ENCODE results near the gene TNNI2.

TNNI2 gene

DNA sequence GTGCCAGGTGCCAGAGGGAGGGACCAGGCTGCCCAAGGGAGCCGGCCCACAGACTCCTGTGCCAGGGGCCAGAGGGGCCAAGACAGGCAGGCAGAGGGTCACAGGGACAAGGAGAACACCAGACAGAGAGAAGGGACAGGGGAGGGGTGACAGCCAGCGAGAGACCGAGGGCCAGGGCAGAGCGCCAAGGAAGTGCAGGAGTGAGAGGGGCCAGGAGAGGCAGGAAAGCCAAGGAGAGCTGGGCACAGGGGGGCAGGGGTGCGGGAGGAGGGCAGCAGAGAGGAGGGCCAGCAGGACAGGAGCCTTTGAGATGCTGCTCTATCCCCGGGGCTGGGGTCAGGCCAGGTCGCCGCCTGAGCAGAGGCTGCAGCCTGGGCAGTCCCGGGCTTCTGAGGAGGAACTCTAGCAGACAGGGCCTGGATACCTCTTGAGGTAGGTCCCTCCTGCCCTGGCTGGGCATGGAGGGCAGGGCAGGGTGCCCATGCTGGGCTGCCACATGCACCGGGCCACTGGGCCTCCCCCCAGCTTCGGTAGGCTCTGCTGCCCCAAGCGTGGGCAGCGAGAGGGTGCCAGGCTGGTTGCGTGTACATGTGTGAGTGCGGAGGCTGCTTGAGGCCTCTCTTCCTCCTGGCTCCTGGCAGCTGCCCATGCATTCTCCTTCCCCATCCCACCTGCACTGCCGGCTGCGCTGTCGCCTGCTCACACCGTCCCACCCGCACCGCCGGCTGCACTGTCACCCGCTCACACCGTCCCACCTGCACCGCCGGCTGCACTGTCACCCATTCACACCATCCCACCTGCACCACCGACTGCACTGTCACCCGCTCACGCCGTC is 26.3 kb downstream of the TNNI2 start:
- TF ChIP-seq, protein P1, sequence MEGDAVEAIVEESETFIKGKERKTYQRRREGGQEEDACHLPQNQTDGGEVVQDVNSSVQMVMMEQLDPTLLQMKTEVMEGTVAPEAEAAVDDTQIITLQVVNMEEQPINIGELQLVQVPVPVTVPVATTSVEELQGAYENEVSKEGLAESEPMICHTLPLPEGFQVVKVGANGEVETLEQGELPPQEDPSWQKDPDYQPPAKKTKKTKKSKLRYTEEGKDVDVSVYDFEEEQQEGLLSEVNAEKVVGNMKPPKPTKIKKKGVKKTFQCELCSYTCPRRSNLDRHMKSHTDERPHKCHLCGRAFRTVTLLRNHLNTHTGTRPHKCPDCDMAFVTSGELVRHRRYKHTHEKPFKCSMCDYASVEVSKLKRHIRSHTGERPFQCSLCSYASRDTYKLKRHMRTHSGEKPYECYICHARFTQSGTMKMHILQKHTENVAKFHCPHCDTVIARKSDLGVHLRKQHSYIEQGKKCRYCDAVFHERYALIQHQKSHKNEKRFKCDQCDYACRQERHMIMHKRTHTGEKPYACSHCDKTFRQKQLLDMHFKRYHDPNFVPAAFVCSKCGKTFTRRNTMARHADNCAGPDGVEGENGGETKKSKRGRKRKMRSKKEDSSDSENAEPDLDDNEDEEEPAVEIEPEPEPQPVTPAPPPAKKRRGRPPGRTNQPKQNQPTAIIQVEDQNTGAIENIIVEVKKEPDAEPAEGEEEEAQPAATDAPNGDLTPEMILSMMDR (IDR thresholded peaks at IDR 0.05; ENCODE audit: insufficient read depth, low read depth, low read length, missing control alignments): no peak
- DNase-seq (ENCODE audit: low read depth): no peak
- no peak overlapping the region for H3K4me3 ChIP-seq (ENCODE audit: low read depth, low read length)

DNA sequence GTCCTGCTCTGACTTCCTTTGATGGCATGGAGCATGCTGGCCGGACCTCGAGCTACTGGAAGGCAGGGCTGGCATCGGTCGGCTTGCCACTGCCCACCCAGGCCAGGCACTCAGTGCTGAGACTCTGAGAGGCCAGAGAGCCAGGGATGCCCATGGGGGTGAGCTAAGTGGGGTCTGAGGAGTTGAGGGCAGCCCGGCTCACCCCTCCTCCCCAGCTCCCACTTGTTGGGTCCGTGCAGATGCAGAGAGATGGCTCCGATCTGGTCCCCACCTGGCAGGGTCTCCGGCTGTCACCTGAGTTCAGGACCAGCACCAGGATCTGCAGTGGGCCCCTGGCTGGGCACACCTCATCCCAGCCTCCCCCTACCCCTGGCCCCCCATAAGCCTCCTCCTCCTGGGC is 27.4 kb downstream of the TNNI2 start:
- TF ChIP-seq, protein P1 (IDR thresholded peaks at IDR 0.05; ENCODE audit: insufficient read depth, low read depth, low read length, missing control alignments): no peak
- H3K4me3 ChIP-seq (ENCODE audit: low read depth, low read length): no peak overlapping the region
- no peak for DNase-seq (ENCODE audit: low read depth)

DNA sequence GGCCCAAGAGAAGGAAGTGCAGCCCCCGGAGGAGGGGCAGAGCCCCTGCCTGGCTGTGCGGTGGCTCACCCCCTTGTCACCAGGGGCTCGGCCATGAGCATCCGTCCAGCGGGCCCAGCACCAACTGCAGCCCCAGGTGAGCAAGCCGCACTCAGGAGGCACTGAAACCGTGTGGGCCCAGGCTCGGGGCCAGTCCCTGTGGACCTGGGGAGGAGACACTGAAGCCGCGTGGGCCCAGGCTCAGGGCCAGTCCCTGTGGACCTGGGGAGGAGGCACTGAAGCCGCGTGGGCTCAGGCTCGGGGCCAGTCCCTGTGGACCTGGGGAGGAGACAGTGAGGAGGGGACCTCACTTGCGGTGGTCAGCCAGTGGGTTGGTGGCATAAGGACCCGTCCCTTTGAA is 28.0 kb downstream of the TNNI2 start:
- DNase-seq (ENCODE audit: low read depth): no peak
- no peak overlapping the region for H3K4me3 ChIP-seq (ENCODE audit: low read depth, low read length)
- TF ChIP-seq, protein P1 (IDR thresholded peaks at IDR 0.05; ENCODE audit: insufficient read depth, low read depth, low read length, missing control alignments): no peak

DNA sequence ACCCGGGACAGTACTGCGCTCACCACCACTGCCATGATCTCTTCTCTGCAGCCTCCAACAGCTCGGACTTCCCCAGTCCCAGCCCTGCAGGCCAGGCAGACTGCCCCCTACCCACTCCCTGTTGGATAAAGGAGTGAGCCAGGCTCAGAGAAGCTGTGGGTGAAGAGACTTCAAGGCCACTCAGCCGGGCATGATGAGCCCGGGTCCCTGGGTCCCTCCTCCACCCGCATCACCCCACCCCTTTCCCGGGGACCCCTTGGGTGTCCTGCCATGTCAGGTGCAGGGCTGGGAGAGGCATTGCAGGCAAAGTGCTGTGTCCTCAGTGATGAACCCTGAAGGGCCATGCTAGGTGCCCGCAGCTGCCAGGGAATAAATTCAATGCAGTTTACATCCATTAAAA is 28.6 kb downstream of the TNNI2 start:
- no peak for DNase-seq (ENCODE audit: low read depth)
- TF ChIP-seq, protein P1 (IDR thresholded peaks at IDR 0.05; ENCODE audit: insufficient read depth, low read depth, low read length, missing control alignments): no peak
- H3K4me3 ChIP-seq (ENCODE audit: low read depth, low read length): no peak overlapping the region

DNA sequence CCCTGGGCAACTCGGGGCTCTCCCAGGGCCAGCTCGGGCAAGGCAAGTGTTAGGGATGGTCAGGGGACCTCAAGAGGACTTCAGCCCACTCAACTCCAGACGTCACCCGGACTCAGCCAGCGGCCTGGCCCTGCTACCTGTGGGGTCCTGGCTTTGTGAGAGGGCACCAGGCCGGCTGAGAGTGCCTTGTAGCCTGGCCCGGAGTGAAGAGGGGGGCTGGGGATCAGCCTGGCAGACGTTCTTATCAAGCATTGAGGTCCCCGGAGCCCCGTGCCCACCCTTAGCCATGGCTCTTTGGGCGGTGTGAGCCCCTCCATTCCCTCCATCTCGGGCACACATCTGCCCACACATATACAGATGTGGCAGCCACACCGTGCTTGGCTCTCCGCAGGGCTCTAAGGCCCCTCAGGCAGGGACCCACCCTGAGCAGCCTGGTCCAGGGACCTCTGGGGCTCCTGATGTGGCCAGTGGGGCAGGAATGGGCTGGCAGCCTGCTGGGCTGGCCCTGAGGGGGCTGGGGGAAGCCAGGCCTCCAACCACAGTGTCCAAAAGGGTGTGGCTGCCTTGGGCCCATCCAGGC is 29.4 kb downstream of the TNNI2 start:
- H3K4me3 ChIP-seq (ENCODE audit: low read depth, low read length): no peak overlapping the region
- no peak for DNase-seq (ENCODE audit: low read depth)
- TF ChIP-seq, protein P1 (IDR thresholded peaks at IDR 0.05; ENCODE audit: insufficient read depth, low read depth, low read length, missing control alignments): no peak

DNA sequence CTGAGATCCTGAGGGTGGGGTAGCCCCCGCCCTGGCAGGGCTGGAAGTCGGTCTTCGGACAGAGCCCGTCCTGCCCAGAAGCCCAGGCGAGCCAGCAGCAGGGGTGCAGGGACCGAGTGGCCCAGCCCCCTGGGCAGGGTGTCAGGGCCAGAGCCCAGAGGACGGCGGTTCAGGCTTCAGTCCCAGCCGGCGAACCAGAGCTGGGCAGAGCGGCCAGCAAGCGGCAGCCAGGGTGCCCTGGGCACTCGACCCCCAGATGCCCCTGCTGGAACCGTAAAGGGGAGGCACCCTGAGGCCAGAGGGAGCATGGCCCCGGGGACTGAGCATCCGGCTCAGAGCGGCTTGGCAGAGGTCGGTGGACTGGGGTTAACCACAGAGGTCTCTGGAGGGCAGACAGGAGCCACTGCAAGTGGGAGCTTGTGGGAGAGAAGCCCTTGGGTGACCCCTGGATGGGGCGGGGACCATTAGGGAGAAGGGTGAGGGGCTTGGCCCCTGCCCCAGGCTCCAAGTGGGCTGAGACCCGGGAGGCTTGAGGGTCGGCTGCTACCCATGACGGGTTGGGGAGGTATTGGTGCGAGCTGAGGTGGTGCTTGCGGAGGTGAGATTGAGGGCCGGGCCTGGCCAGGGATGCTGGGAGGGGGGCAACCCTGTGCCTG is 30.0 kb downstream of the TNNI2 start:
- TF ChIP-seq, protein P1 (IDR thresholded peaks at IDR 0.05; ENCODE audit: insufficient read depth, low read depth, low read length, missing control alignments): no peak
- no peak overlapping the region for H3K4me3 ChIP-seq (ENCODE audit: low read depth, low read length)
- DNase-seq (ENCODE audit: low read depth): no peak
